GM23248 (cell line): ENCODE measurements around the gene CASK. TPM values are rescaled to one million over a fixed set of nuclear protein-coding genes. Genes with fewer than 3 reads are reported as not detected.

Source experiments
- DNase-seq: peaks from one replicate; pipeline ENCODE4 v3.0.0-alpha.2; 2015
- H2AFZ ChIP-seq: fragments of 200-600 bp; sonication (generic); 2 replicates; pipeline ENCODE4 v1.6.1; 2016; ENCODE audit warnings: antibody characterized with exemption
- H3F3A ChIP-seq: fragments of 200-600 bp; sonication (generic); 2 replicates; pipeline ENCODE4 v1.6.1; 2016; ENCODE audit warnings: mild to moderate bottlenecking, antibody characterized with exemption, mixed run types; ENCODE audit not compliant: insufficient read depth
- H3K27ac ChIP-seq: fragments of 200-600 bp; sonication (generic); 2 replicates; pipeline ENCODE4 v1.5.1; 2016; ENCODE audit warnings: mild to moderate bottlenecking
- H3K27me3 ChIP-seq: fragments of 200-600 bp; sonication (generic); replicated peaks from 2 replicates; pipeline ENCODE4 v1.6.1; 2016; ENCODE audit warnings: mild to moderate bottlenecking; ENCODE audit not compliant: insufficient read depth
- H3K36me3 ChIP-seq: fragments of 200-600 bp; sonication (generic); 2 replicates; pipeline ENCODE4 v1.6.1; 2016; ENCODE audit warnings: low read depth, mild to moderate bottlenecking
- H3K4me1 ChIP-seq: fragments of 200-600 bp; sonication (generic); 2 replicates; pipeline ENCODE4 v1.6.1; 2016; ENCODE audit warnings: mild to moderate bottlenecking; ENCODE audit not compliant: insufficient read depth
- H3K4me2 ChIP-seq: fragments of 200-600 bp; sonication (generic); one replicate; pipeline ENCODE4 v1.6.1; 2016; ENCODE audit warnings: mild to moderate bottlenecking; ENCODE audit not compliant: unreplicated experiment
- H3K4me3 ChIP-seq: fragments of 200-600 bp; sonication (generic); 2 replicates; pipeline ENCODE4 v1.5.1; 2016; ENCODE audit warnings: mild to moderate bottlenecking
- H3K79me2 ChIP-seq: fragments of 200-600 bp; sonication (generic); 2 replicates; pipeline ENCODE4 v1.6.1; 2016; ENCODE audit warnings: mild to moderate bottlenecking; ENCODE audit not compliant: insufficient read depth
- H3K9ac ChIP-seq: fragments of 200-600 bp; sonication (generic); 2 replicates; pipeline ENCODE4 v1.6.1; 2016; ENCODE audit warnings: mild to moderate bottlenecking
- H3K9me2 ChIP-seq: fragments of 200-600 bp; sonication (generic); 2 replicates; pipeline ENCODE4 v1.6.1; 2016; ENCODE audit warnings: mixed run types, mild to moderate bottlenecking, moderate library complexity; ENCODE audit not compliant: insufficient read depth
- H3K9me3 ChIP-seq: fragments of 200-600 bp; sonication (generic); one replicate; pipeline ENCODE4 v1.6.1; 2017; ENCODE audit warnings: low read depth
- H4K20me1 ChIP-seq: fragments of 200-600 bp; sonication (generic); 2 replicates; pipeline ENCODE4 v1.6.0; 2016; ENCODE audit not compliant: insufficient read depth
- EZH2 ChIP-seq: fragments of 200-600 bp; sonication (generic); IDR thresholded peaks from 2 replicates; pipeline ENCODE4 v1.6.1; 2018; ENCODE audit warnings: antibody characterized with exemption, mild to moderate bottlenecking; ENCODE audit not compliant: insufficient read depth, poor library complexity, severe bottlenecking
- EZH2phosphoT487 ChIP-seq: fragments of 200-600 bp; sonication (generic); IDR thresholded peaks from 2 replicates; pipeline ENCODE4 v1.6.1; 2018; ENCODE audit warnings: antibody characterized with exemption, moderate library complexity, mild to moderate bottlenecking, low read depth; ENCODE audit not compliant: insufficient read depth
- WGBS, 2 experiments: methylation state at CpG; one replicate each; pipeline ENCODE4 v1.1.6; 2015 to 2017; ENCODE audit warnings: low lambda C conversion rate in 2 of 2, low coverage in 1 of 2; ENCODE audit errors: missing lambda C conversion rate in 2 of 2; 5-methylcytosine and 5-hydroxymethylcytosine counted together
- in situ Hi-C: fragments of 300-500 bp; cut with MboI; formaldehyde crosslinking; loops from 2 replicates; pipeline ENCODE4 v1.15.0; 2020
- polyA plus RNA-seq: library from polyadenylated mRNA; unstranded; fragments of >200 nt; fragmentation: Nextera tagmentation; extraction: Ambion mirVana; gene quantifications from 2 replicates; pipeline ENCODE4 v1.2.1, GENCODE V29; 2016
- total RNA-seq: library from RNA; depleted of rRNA; stranded (reverse); fragments of >200 nt; shearing (Covaris generic); gene quantifications from 2 replicates; pipeline ENCODE4 v1.2.3, GENCODE V29; 2014

The CASK gene
- total and polyA plus RNA-seq, 2 experiments from 2014 or later, result 2.5 to 29.2 TPM

GRCh38 chrX:41903544-41903943 is 19.8 kb downstream of the CASK start:
- Histone ChIP-seq H3K27me3 (no peaks in the 10 kb centered on the region), H3K36me3 (no peaks in the 10 kb centered on the region), H3F3A (no peaks in the 10 kb centered on the region), H2AFZ (no peak overlapping the region), H4K20me1 (no peaks in the 10 kb centered on the region), H3K4me2 (no peak overlapping the region), H3K79me2 (peaks cover 38% of the 10 kb centered on the region), H3K9ac (no peak overlapping the region), H3K9me2 (no peaks in the 10 kb centered on the region), H3K4me1 (peaks cover 9% of the 10 kb centered on the region; the same call in 1 of the 2 replicates), H3K4me3 (no peak overlapping the region), H3K27ac (no peak overlapping the region), H3K9me3 (no peaks in the 10 kb centered on the region)
- TF ChIP-seq EZH2phosphoT487 (no peak), EZH2 (no peak)
- 0 to 6% methylated on average over 1 of the region's 1 CpG for WGBS, 2 experiments
- in situ Hi-C loops, result no loop called here
- no peak for DNase-seq

- Histone ChIP-seq H3K4me1 (no peaks in the 10 kb centered on the region), H3K4me3 (no peak overlapping the region), H3K79me2 (peaks cover 14% of the 10 kb centered on the region), H3K9me2 (no peaks in the 10 kb centered on the region), H3F3A (no peaks in the 10 kb centered on the region), H3K9me3 (no peaks in the 10 kb centered on the region), H3K9ac (no peak overlapping the region), H2AFZ (no peak overlapping the region), H3K27me3 (no peaks in the 10 kb centered on the region), H3K4me2 (no peak overlapping the region), H3K36me3 (no peaks in the 10 kb centered on the region), H4K20me1 (no peaks in the 10 kb centered on the region), H3K27ac (no peak overlapping the region)
- TF ChIP-seq EZH2 (no peak), EZH2phosphoT487 (no peak)
- DNase-seq, result no peak
- in situ Hi-C loops, result no loop called here
Measured at GRCh38 chrX:41900321-41900720, 23.0 kb downstream of the CASK start.

- peak; percentile 7 for DNase-seq
- Histone ChIP-seq H3K4me2 (no peak overlapping the region), H3F3A (no peaks in the 10 kb centered on the region), H3K36me3 (no peaks in the 10 kb centered on the region), H3K9ac (no peak overlapping the region), H3K27ac (no peak overlapping the region), H2AFZ (no peak overlapping the region), H3K4me1 (no peaks in the 10 kb centered on the region), H4K20me1 (no peaks in the 10 kb centered on the region), H3K27me3 (no peaks in the 10 kb centered on the region), H3K9me3 (no peaks in the 10 kb centered on the region), H3K79me2 (no peaks in the 10 kb centered on the region), H3K9me2 (no peaks in the 10 kb centered on the region), H3K4me3 (no peak overlapping the region)
- in situ Hi-C loops, result no loop called here
- TF ChIP-seq EZH2 (no peak), EZH2phosphoT487 (no peak)
Measured at GRCh38 chrX:41895826-41896225, 27.5 kb downstream of the CASK start.

GRCh38 chrX:41890026-41890423 is 33.3 kb downstream of the CASK start:
- no peak overlapping the region for H3K4me2 ChIP-seq
- H3K4me1 ChIP-seq, result no peaks in the 10 kb centered on the region
- peaks cover 27% of the 10 kb centered on the region; the same call in 1 of the 2 replicates for H3K79me2 ChIP-seq
- no peak overlapping the region for H3K9ac ChIP-seq
- WGBS, 2 experiments, result 38% methylated on average over 1 of the region's 1 CpG; no CpG with 5 or more reads in 1 of the 2 experiments
- H3K4me3 ChIP-seq, result no peak overlapping the region
- H2AFZ ChIP-seq, result no peak overlapping the region
- no peaks in the 10 kb centered on the region for H3K9me2 ChIP-seq
- DNase-seq, result no peak
- TF ChIP-seq EZH2 (no peak), EZH2phosphoT487 (no peak)
- H3K27me3 ChIP-seq, result no peaks in the 10 kb centered on the region
- H3K9me3 ChIP-seq, result no peaks in the 10 kb centered on the region
- no peaks in the 10 kb centered on the region for H3F3A ChIP-seq
- H3K27ac ChIP-seq, result no peak overlapping the region
- in situ Hi-C loops, result no loop called here
- no peaks in the 10 kb centered on the region for H4K20me1 ChIP-seq
- H3K36me3 ChIP-seq, result no peaks in the 10 kb centered on the region
